ENCODE data around the gene SULT1A2.

GRCh38 chr16:28580726-28581315 lies 16.0 kb downstream of the SULT1A2 start:
- TF ChIP-seq CTCF (conservative IDR thresholded peaks at IDR 0.05; ENCODE audit: low read length), result no peak
- TF ChIP-seq EZH2phosphoT487 (IDR thresholded peaks at IDR 0.05; ENCODE audit: borderline replicate concordance), result no peak

Data from Loucy (cell line).